ENCODE measurements around the gene RELCH.

Gene RELCH

GRCh38 chr18:62187543-62188510 lies 772 bp downstream of the RELCH start:
- no peak for DNase-seq

- no peak for DNase-seq
These were observed 2.2 kb downstream of the RELCH start for GRCh38 chr18:62189208-62189607.

DNA sequence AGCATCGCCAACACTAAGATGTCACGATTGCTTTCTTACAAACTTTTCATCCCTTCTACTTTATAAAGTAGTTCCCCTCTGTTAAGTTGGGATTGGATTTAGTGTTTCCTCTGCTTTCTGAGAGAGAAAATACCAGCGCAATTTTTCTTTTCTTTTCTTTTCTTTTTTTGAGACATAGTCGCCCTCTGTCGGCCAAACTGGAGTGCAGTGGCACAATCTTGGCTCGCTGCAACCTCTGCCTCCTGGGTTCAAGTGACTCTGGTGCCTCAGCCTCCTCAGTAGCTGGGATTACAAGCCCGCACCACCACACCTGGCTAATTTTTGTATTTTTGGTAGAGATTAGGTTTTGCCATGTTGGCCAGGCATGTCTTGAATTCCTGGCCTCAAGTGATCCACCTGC lies 9.0 kb downstream of the RELCH start:
- no peak for DNase-seq

DNA sequence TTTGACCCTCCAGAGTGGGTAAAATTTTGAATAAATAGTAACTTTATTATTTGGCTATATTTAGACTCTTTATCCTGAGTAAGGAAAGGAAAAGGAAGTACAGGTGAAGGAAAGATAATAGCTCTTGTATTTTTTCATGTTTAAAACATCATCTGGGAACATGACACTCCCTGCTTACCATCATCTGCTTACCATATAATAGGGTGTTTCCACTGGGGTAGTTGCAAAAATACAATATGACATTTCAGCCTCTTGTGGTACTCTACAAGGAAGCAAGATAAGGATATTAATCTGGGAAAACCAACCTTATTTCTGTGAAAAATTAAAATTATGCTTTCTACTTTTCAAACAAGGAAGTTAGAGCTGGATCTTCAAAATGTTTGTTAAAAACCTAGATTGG lies 9.9 kb downstream of the RELCH start:
- no peak for DNase-seq

GRCh38 chr18:62198259-62198658 lies 11.2 kb downstream of the RELCH start:
- DNase-seq = no peak

GRCh38 chr18:62199629-62200028 lies 12.6 kb downstream of the RELCH start:
- DNase-seq = no peak

GRCh38 chr18:62200121-62200914 lies 13.3 kb downstream of the RELCH start:
- DNase-seq = no peak

- no peak for DNase-seq
These were observed 14.8 kb downstream of the RELCH start for GRCh38 chr18:62201870-62202269.

- no peak for DNase-seq
These were observed 18.8 kb downstream of the RELCH start for GRCh38 chr18:62205824-62206223.

- no peak for DNase-seq
These were observed 19.5 kb downstream of the RELCH start for GRCh38 chr18:62206593-62206992.

DNA sequence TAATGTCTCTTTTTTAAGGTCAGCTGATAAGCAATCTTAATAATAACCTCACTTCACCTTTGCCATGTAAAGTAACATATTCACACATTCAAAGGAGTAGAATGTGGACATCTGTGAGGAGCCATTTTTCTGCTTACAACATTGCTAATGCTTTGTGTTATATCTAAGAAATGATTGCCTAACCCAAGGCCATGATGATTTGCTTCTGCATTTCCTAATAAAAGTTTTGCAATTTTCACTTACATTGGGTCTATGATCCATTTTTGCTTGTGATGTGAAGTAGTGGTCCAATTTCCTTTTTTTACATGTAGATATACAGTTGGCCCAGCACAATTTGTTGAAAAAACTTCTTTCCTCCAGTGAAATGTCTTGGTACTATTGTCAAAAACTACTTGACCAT lies 22.0 kb downstream of the RELCH start:
- no peak for DNase-seq

GRCh38 chr18:62210138-62210537 lies 23.1 kb downstream of the RELCH start:
- DNase-seq = no peak

DNA sequence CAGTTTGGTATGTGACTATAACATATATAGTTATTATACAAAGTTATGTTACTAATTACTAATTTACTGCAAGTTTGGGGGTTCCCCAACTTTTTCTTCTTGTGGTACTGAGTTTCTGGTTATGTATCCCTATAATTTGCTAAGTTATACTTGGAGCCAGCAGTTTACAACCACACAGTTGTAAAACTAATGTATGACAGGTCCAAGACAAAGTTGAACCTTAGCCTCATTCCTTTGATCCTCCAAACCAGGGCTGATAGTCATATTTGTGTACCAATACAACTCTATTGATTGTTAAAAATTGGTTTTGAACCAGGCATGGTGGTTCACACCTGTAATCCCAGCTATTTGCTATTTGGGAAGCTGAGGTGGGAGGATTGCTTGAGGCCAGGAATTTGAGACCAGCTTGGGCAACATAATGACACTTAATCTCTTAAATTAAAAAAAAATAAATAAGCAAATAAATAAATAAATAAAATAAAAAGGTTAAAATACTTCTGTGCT lies 24.3 kb downstream of the RELCH start:
- DNase-seq = no peak

GRCh38 chr18:62214790-62215189 lies 27.7 kb downstream of the RELCH start:
- no peak for DNase-seq

DNA sequence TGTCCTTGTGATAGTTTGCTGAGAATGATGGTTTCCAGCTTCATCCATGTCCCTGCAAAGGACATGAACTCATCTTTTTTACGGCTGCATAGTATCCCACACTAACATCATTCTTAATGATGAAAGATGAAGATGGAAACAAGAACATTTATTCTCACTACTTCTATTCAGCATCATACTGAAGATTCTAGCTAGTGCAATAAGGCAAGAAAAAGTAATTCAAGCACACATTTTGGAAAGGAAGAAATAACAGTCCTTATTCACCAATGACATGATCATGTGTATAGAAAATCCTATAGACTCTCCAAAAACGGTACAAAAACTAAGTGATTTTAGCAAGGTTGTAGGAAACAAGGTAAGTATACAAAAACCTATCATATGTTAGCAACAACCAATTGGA lies 37.2 kb downstream of the RELCH start:
- DNase-seq = no peak

DNA sequence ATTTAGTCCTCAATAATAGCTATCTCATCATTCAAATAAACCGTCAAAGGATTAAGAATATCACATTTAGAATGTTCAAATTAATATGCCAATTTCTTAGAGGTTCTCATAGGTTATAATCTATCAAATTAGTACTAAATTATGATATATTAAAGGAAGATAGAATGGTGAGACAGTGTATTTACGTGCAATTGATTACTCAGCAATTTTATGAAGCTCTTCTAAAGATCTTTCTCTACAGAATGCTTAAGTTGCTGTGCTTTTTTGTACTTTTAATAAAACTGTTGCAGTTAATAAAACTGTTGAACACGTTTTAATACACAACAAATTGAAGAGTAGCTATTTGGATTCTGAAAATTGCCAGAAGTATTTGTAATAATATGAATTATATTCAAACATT lies 39.0 kb downstream of the RELCH start:
- no peak for DNase-seq

DNA sequence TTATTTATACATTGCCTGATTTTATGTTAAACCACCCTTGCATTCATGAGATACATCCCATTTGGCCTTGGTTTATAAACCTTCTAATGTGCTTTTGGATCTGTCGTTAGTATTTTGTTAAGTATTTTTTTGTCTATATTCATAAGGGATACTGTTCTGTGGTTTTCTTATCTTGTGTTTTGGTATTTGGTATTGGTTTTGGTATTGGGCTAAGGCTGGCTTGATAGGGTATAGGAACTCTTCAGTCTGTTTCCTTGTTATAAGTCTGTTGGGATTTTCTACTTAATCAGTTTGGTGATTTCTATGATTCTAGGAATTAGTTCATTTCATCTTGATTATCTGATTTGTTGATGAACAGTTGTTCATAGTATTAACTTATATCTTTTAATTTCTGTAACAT lies 49.2 kb downstream of the RELCH start:
- no peak for DNase-seq

- DNase-seq = no peak
These were observed 52.4 kb downstream of the RELCH start for GRCh38 chr18:62239475-62239874.

- no peak for DNase-seq
These were observed 55.9 kb downstream of the RELCH start for GRCh38 chr18:62242955-62243354.

DNA sequence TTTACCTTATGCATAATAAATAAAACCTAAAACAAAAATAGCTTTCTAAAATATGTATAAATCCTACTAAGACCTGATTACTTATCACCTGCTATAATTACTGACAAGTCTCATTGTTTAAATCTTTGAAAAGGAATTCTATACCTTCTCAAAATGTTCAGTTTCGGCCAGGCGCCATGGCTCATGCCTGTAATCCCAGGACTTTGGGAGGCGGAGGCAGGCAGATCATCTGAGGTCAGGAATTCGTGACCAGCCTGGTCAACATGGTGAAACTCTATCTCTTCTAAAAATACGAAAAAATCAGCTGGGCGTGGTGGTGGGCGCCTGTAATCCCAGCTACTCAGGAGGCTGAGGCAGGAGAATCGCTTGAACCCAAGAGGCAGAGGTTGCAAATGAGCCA lies 58.1 kb downstream of the RELCH start:
- no peak for DNase-seq

DNA sequence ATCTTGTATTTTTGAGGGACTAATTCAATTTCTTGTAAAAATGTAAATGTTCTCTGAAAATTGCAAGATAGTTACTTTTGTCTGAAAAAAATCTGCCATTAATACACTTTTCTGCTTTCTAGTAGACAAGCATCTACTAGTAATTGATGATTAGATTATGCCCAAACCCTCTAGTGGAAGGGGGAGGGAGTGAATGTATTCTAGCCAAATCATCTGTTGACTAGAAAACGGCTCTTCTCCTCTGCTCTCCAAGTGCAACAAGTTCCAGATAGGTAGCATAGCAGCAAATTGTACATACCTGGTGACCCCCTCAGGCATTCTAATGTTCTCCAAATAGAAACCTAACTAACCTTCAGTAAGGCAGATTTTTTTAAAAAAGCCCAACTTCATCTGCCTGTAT lies 58.6 kb downstream of the RELCH start:
- no peak for DNase-seq

GRCh38 chr18:62248313-62248712 lies 61.3 kb downstream of the RELCH start:
- no peak for DNase-seq

GRCh38 chr18:62249478-62250097 lies 62.5 kb downstream of the RELCH start:
- DNase-seq = peak; percentile 31 to 72

Data from NCI-H446 (cell line).